ENCODE data around the gene CAMSAP2. TPM values are rescaled to one million over a fixed set of nuclear protein-coding genes. Genes with fewer than 3 reads are reported as not detected.

CAMSAP2 gene
- total RNA-seq, 4 donors from 2014 or later = 4.9 to 21.5 (median 8.1) TPM

- Histone ChIP-seq H3K27me3 (no peaks in the 10 kb centered on the region), H3K4me3 (no peak overlapping the region), H3K36me3 (no peaks in the 10 kb centered on the region), H3K27ac (no peak overlapping the region), H3K4me1 (no peaks in the 10 kb centered on the region), H3K9me3 (no peaks in the 10 kb centered on the region)
- DNase-seq = no peak
- no peak for TF ChIP-seq POLR2A (IDR thresholded peaks at IDR 0.05)
- TF ChIP-seq, protein P1, sequence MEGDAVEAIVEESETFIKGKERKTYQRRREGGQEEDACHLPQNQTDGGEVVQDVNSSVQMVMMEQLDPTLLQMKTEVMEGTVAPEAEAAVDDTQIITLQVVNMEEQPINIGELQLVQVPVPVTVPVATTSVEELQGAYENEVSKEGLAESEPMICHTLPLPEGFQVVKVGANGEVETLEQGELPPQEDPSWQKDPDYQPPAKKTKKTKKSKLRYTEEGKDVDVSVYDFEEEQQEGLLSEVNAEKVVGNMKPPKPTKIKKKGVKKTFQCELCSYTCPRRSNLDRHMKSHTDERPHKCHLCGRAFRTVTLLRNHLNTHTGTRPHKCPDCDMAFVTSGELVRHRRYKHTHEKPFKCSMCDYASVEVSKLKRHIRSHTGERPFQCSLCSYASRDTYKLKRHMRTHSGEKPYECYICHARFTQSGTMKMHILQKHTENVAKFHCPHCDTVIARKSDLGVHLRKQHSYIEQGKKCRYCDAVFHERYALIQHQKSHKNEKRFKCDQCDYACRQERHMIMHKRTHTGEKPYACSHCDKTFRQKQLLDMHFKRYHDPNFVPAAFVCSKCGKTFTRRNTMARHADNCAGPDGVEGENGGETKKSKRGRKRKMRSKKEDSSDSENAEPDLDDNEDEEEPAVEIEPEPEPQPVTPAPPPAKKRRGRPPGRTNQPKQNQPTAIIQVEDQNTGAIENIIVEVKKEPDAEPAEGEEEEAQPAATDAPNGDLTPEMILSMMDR (IDR thresholded peaks at IDR 0.05) = no peak
Observed at GRCh38 chr1:200838676-200839445, 100.2 kb downstream of the CAMSAP2 start.

GRCh38 chr1:200845360-200845759 lies 106.7 kb downstream of the CAMSAP2 start:
- Histone ChIP-seq H3K9me3 (no peaks in the 10 kb centered on the region), H3K4me1 (no peaks in the 10 kb centered on the region), H3K27ac (no peak overlapping the region), H3K4me3 (no peak overlapping the region), H3K27me3 (no peaks in the 10 kb centered on the region), H3K36me3 (peaks cover 0 to 20% (median 0%) of the 10 kb centered on the region in 3 donors)
- TF ChIP-seq, protein P1 (IDR thresholded peaks at IDR 0.05) = no peak
- no peak for TF ChIP-seq POLR2A (IDR thresholded peaks at IDR 0.05)
- DNase-seq = no peak

- no peaks in the 10 kb centered on the region for H3K9me3 ChIP-seq
- H3K36me3 ChIP-seq = peaks cover 0 to 20% (median 0%) of the 10 kb centered on the region in 3 donors
- H3K27me3 ChIP-seq = no peaks in the 10 kb centered on the region
- TF ChIP-seq POLR2A (IDR thresholded peaks at IDR 0.05) = no peak
- no peak overlapping the region for H3K4me3 ChIP-seq
- DNase-seq = no peak
- no peaks in the 10 kb centered on the region for H3K4me1 ChIP-seq
- no peak overlapping the region for H3K27ac ChIP-seq
Observed at GRCh38 chr1:200846398-200846797, 107.7 kb downstream of the CAMSAP2 start.

DNA sequence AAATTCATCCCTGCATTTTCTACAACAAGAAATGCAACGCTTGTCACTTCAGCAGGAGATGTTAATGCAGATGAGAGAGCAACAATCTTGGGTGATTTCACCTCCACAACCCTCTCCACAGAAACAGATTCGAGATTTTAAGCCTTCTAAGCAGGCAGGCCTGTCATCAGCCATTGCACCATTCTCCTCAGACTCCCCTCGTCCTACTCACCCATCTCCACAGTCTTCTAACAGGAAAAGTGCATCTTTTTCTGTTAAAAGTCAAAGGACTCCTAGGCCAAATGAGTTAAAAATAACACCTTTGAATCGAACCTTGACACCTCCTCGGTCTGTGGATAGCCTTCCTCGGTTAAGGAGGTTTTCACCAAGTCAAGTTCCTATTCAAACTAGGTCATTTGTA lies 110.7 kb downstream of the CAMSAP2 start:
- no peak overlapping the region for H3K4me3 ChIP-seq
- H3K27me3 ChIP-seq = no peaks in the 10 kb centered on the region
- H3K4me1 ChIP-seq = no peaks in the 10 kb centered on the region
- H3K36me3 ChIP-seq = peaks cover 0 to 20% (median 0%) of the 10 kb centered on the region in 3 donors
- no peaks in the 10 kb centered on the region for H3K9me3 ChIP-seq
- no peak for TF ChIP-seq POLR2A (IDR thresholded peaks at IDR 0.05)
- TF ChIP-seq, protein P1 (IDR thresholded peaks at IDR 0.05) = no peak
- H3K27ac ChIP-seq = no peak overlapping the region
- no peak for DNase-seq

- no peaks in the 10 kb centered on the region for H3K4me1 ChIP-seq
- DNase-seq = no peak
- H3K9me3 ChIP-seq = no peaks in the 10 kb centered on the region
- no peaks in the 10 kb centered on the region for H3K27me3 ChIP-seq
- H3K27ac ChIP-seq = no peak overlapping the region
- TF ChIP-seq, protein P1 (IDR thresholded peaks at IDR 0.05) = no peak
- TF ChIP-seq POLR2A (IDR thresholded peaks at IDR 0.05) = no peak
- peaks cover 0 to 24% (median 0%) of the 10 kb centered on the region in 3 donors for H3K36me3 ChIP-seq
- H3K4me3 ChIP-seq = no peak overlapping the region
Observed at GRCh38 chr1:200850554-200850953, 111.9 kb downstream of the CAMSAP2 start.

DNA sequence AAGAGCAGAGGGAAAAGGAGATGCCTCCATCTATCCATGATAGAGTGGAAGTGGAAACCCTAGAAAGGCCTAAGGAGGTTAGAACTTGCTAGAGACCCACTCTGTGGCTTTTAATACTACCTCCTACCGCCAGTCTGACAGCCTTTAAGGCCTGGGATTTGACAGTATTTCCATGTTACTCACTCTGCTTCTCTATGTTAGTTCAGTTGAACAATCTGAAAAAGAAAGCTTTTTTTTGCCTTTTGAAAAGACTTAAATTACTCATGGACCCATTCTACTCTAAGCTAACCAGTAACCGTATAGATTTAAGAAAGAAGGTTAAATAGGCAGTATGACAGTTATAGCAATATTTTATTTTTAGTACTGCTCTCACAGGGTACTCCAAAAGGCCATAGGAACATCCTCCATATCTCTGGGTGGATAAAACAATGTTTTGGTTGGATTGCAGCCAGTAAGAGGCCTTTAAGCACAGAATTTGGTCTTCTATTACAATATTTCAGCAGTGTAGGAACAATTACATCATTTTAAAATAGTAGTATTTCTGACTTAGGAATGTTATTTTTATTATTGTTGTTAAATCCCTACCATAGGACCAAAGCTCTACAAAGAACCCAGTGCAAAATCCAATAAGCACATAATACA lies 118.1 kb downstream of the CAMSAP2 start:
- no peak overlapping the region for H3K27ac ChIP-seq
- no peak for DNase-seq

More for the DNA sequence above, 118.1 kb downstream of the CAMSAP2 start:
- Histone ChIP-seq H3K36me3 (peaks cover 0 to 21% (median 0%) of the 10 kb centered on the region in 3 donors), H3K4me1 (no peaks in the 10 kb centered on the region), H3K27me3 (no peaks in the 10 kb centered on the region), H3K4me3 (no peak overlapping the region), H3K9me3 (no peaks in the 10 kb centered on the region)
- TF ChIP-seq POLR2A (IDR thresholded peaks at IDR 0.05) = no peak
- TF ChIP-seq, protein P1 (IDR thresholded peaks at IDR 0.05) = no peak
